Epithelial cell of esophagus (primary cell): ENCODE data around the gene KIF1B.

Experiments
- DNase-seq: peaks from one replicate; pipeline ENCODE4 v3.0.0; 2010; ENCODE audit warnings: low read depth
- H3K4me3 ChIP-seq: 2 replicates; pipeline ENCODE4 v1.5.1; 2011; ENCODE audit warnings: mild to moderate bottlenecking, low read length, control low read depth
- TF ChIP-seq, protein P1 (sequence below): IDR thresholded peaks from 2 replicates; pipeline ENCODE4 v1.5.1; 2011; ENCODE audit warnings: low read depth, mild to moderate bottlenecking, low read length, control low read depth, inconsistent platforms; ENCODE audit not compliant: insufficient read depth; ENCODE audit errors: missing control alignments

The KIF1B gene

DNA sequence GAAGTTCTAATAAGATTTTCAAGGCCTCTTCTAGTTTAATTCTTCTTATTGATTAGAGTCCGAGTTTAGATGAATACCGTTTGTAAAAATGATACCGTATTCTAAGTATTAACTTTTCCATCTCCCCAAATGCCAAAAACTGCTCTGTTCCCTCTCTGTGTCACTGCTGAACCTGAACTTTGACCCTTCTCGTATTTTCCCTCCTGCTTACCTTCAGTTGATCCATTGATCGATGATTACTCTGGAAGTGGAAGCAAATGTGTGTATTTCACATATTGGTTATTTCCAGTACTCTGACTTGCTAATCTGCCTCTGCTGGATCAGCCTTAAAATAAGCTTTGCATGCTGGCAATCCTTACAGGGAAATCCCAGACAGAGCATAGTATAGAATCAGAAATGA, 68.5 kb downstream of the KIF1B start:
- no peak for DNase-seq
- no peak overlapping the region for H3K4me3 ChIP-seq
- TF ChIP-seq, protein P1, sequence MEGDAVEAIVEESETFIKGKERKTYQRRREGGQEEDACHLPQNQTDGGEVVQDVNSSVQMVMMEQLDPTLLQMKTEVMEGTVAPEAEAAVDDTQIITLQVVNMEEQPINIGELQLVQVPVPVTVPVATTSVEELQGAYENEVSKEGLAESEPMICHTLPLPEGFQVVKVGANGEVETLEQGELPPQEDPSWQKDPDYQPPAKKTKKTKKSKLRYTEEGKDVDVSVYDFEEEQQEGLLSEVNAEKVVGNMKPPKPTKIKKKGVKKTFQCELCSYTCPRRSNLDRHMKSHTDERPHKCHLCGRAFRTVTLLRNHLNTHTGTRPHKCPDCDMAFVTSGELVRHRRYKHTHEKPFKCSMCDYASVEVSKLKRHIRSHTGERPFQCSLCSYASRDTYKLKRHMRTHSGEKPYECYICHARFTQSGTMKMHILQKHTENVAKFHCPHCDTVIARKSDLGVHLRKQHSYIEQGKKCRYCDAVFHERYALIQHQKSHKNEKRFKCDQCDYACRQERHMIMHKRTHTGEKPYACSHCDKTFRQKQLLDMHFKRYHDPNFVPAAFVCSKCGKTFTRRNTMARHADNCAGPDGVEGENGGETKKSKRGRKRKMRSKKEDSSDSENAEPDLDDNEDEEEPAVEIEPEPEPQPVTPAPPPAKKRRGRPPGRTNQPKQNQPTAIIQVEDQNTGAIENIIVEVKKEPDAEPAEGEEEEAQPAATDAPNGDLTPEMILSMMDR, result no peak

- TF ChIP-seq, protein P1, result no peak
- H3K4me3 ChIP-seq, result no peak overlapping the region
- no peak for DNase-seq
Measured at GRCh38 chr1:10280439-10281350, 70.3 kb downstream of the KIF1B start.

DNA sequence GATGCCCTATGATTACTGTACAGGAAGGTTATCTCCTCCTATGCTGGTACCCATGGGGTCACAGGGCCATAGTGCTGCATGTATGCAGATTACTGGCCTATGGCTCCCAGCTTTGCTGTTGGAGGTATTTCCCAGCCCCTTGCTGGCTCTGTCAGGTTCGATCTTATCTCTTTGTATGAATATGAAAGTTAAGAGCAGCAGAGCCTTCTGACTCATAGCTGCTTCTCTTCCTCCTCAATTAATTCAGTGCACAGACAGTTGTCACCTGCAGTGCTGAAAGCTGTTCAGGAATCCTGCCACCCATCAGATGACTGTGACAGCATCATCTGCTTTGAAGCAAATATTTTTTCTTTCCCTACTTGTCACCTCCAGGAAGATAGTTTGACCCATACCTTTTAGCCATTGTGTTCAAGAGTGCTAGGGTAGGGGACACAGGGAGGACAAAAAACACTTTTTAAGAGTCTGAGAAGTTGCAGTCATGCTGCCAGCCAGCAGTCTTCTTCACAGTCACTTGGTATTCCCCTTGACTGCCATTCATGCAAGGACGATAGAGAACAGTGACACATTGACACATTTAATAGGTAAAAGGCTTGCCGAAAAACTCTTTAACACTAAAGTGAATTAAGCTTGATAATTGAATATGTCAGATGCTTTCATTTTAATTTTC, 73.1 kb downstream of the KIF1B start:
- H3K4me3 ChIP-seq, result no peak overlapping the region
- TF ChIP-seq, protein P1, result no peak
- no peak for DNase-seq

GRCh38 chr1:10286244-10286643, 75.9 kb downstream of the KIF1B start:
- TF ChIP-seq, protein P1, result no peak
- H3K4me3 ChIP-seq, result no peak overlapping the region
- no peak for DNase-seq

DNA sequence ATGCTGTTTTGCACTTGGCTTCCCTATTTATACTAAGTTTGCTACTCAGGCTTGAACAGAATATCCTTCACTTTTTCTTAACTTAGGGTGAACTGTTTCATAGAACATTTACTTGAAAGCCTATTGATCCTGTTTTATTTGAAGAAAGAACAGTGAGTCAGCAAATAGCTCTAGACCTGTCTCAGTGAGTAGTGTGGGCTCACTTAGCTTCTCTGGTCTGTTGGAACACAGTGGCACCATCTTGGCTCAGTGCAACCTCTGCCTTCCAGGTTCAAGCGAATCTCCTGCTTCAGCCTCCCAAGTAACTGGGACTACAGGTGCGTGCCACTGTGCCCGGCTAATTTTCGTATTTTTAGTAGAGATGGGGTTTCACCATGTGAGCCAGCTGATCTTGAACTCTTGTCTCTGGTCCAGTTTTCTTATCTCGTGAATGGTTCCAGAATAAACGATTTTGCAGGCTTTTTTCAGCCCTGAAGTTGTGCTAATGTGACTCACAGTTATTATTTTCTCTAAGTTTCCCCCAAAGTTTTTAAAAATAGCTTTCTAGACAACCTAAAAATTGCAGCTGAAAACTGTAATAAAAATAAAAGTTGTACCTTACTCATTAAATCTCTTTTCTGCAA, 76.8 kb downstream of the KIF1B start:
- no peak for DNase-seq
- TF ChIP-seq, protein P1, result no peak
- H3K4me3 ChIP-seq, result no peak overlapping the region

GRCh38 chr1:10288029-10288615, 77.8 kb downstream of the KIF1B start:
- TF ChIP-seq, protein P1, result no peak
- H3K4me3 ChIP-seq, result no peak overlapping the region
- no peak for DNase-seq
